ENCODE results near the gene SEC14L2. TPM values are rescaled to one million over a fixed set of nuclear protein-coding genes. Genes with fewer than 3 reads are reported as not detected.
A peak's percentile ranks its signal among the peaks of the same experiment; 100 is the strongest.

The SEC14L2 gene
- total RNA-seq, 4 donors from 2014 or later: 3.0 to 5.1 (median 4.2) TPM

DNA sequence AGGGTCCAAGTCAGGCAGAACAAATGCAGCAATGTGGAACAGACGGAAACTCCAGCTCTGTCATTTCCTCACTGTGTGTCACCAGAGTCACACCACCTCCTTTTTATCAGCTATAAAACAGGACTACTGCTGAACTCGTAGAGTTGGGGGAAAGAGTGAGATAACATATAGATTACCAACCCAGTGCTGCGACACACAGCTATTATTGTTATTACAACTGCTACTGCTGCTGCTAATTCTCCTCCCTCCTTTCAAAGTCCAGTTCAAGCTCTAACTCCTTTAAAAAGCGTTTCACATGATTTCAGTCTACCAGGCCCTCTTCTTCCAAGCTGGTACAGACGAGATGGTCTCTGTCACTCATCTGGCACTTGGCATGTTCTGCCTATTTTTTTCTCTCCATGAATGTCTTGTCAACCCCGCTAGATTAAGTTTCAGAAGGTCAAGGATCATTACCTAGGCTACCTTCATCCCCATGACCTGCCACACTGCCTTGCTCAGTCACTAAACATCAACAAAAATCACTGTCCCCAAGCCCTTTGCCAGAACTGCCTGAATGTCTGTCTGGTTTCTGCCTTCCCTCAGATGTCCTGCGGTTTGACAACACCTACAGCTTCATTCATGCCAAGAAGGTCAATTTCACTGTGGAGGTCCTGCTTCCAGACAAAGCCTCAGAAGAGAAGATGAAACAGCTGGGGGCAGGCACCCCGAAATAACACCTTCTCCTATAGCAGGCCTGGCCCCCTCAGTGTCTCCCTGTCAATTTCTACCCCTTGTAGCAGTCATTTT lies 25.1 kb downstream of the SEC14L2 start:
- intact Hi-C loops (cut with DNase I; ENCODE audit: low total_unique reads) (loop anchor here (5.0 to 10.0 kb wide), 3 partner anchors 273 to 1520 kb away; partner anchors contain the start of genes EWSR1, OSBP2, RHBDD3 and YWHAH), in situ Hi-C loops (cut with MboI; ENCODE audit: low sequenced_read_pairs in 4 of 4) (no loop called here)
- TF ChIP-seq, protein P1, sequence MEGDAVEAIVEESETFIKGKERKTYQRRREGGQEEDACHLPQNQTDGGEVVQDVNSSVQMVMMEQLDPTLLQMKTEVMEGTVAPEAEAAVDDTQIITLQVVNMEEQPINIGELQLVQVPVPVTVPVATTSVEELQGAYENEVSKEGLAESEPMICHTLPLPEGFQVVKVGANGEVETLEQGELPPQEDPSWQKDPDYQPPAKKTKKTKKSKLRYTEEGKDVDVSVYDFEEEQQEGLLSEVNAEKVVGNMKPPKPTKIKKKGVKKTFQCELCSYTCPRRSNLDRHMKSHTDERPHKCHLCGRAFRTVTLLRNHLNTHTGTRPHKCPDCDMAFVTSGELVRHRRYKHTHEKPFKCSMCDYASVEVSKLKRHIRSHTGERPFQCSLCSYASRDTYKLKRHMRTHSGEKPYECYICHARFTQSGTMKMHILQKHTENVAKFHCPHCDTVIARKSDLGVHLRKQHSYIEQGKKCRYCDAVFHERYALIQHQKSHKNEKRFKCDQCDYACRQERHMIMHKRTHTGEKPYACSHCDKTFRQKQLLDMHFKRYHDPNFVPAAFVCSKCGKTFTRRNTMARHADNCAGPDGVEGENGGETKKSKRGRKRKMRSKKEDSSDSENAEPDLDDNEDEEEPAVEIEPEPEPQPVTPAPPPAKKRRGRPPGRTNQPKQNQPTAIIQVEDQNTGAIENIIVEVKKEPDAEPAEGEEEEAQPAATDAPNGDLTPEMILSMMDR (IDR thresholded peaks at IDR 0.05 in 4 of 5, conservative IDR thresholded peaks at IDR 0.05 in 1 of 5): no peak
- TF ChIP-seq POLR2A (IDR thresholded peaks at IDR 0.05): no peak
- Histone ChIP-seq H3K27ac (peak overlapping the region; percentile 92 to 100 (median 99)), H3K4me3 (peak overlapping the region in 3 of 4 donors; percentile 60 to 96 (median 75)), H3K9me3 (no peaks in the 10 kb centered on the region), H3K36me3 (peaks cover 0 to 27% of the 10 kb centered on the region in 2 donors), H3K27me3 (no peaks in the 10 kb centered on the region), H3K4me1 (peaks cover 31 to 32% of the 10 kb centered on the region in 2 donors)
- ATAC-seq (no peak), DNase-seq (no peak)

DNA sequence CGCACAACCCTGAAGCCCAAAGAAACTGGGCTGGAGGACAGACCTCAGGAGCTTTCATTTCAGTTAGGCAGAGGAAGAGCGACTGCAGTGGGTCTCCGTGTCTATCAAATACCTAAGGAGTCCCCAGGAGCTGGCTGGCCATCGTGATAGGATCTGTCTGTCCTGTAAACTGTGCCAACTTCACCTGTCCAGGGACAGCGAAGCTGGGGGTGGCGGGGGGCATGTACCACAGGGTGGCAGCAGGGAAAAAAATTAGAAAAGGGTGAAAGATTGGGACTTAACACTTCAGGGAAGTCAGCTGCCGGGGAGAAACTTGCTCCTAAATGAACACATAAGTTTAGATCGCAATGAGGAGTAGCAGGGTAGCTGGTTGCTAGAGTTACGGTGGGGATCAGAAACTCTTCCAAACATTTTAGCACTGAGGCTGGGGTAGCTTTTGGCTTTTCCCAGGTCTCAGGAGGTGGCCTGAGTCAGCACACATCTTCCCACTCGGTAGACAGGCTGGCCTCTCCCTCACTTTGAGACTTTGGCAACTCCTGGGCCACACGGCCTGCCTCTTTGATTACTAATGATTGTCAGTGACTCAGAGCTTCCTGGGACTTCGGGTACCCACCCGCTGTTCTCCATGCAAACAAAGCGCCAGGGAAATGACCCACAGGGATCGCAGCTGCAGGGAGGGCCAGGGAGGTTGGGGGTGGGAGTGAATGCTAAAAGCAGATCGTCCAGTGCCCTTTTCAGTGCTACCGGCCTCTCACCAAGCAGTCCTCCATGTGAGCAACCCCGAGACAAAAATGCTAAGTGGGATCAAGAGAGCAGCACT lies 25.9 kb downstream of the SEC14L2 start:
- Histone ChIP-seq H3K36me3 (peaks cover 0 to 20% of the 10 kb centered on the region in 2 donors), H3K4me3 (peak overlapping the region; percentile 60 to 96 (median 78)), H3K27me3 (no peaks in the 10 kb centered on the region), H3K27ac (peak overlapping the region; percentile 92 to 100 (median 99)), H3K9me3 (no peaks in the 10 kb centered on the region), H3K4me1 (peaks cover 31 to 32% of the 10 kb centered on the region in 2 donors)
- peak; percentile 23 to 62 for ATAC-seq
- DNase-seq: peak; percentile 79 to 82
- TF ChIP-seq POLR2A (IDR thresholded peaks at IDR 0.05): peak; percentile 45 to 60
- TF ChIP-seq, protein P1 (IDR thresholded peaks at IDR 0.05 in 4 of 5, conservative IDR thresholded peaks at IDR 0.05 in 1 of 5): no peak
- intact Hi-C loops (cut with DNase I; ENCODE audit: low total_unique reads) (loop anchor here (5.0 to 10.0 kb wide), 3 partner anchors 272 to 1520 kb away; partner anchors contain the start of genes EWSR1, OSBP2, RHBDD3 and YWHAH), in situ Hi-C loops (cut with MboI; ENCODE audit: low sequenced_read_pairs in 4 of 4) (no loop called here)

DNA sequence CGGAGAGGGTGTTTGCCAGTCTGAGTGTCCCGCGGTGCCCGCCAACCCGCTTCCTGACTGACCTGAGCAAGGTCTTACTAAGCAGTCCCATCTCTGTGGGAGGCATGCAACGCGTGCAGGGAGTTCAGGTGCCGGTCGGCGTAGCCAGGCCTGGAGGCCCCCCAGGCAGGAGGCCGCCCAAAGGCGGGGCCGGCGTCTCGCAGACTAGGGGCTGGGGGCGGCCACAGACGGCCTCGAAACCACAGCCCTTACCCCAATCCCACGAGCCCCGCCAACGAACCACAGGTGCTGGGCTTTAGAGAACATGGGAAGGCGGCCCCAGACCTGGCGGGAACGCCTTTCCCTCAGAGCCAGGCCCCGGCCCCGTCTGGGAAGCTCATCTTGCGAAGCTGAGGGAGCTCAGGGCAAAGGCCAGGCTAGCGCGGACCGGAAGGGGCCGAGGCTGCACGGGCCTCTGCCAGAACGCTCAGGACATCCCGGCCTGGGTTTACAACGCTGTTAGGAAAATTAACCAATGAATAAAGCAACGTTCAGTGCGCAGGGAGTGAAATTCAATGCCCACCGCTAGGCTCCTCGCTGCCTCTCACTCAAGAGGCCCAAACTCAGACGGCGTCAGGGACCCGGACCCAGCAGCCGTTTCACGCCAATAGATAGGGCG lies 26.6 kb downstream of the SEC14L2 start:
- peaks cover 31 to 32% of the 10 kb centered on the region in 2 donors for H3K4me1 ChIP-seq
- no peak for DNase-seq
- in situ Hi-C loops (cut with MboI; ENCODE audit: low sequenced_read_pairs in 4 of 4): no loop called here

More for the DNA sequence above, 26.6 kb downstream of the SEC14L2 start:
- no peaks in the 10 kb centered on the region for H3K9me3 ChIP-seq
- peaks cover 0 to 13% of the 10 kb centered on the region in 2 donors for H3K36me3 ChIP-seq
- intact Hi-C loops (cut with DNase I; ENCODE audit: low total_unique reads): loop anchor here (5.0 to 10.0 kb wide), 3 partner anchors 271 to 1519 kb away; partner anchors contain the start of genes EWSR1, OSBP2, RHBDD3 and YWHAH
- ATAC-seq: peak; percentile 42 to 64
- H3K4me3 ChIP-seq: peak overlapping the region; percentile 60 to 96 (median 78)
- TF ChIP-seq POLR2A (IDR thresholded peaks at IDR 0.05): peak; percentile 93 to 95
- TF ChIP-seq, protein P1 (IDR thresholded peaks at IDR 0.05 in 4 of 5, conservative IDR thresholded peaks at IDR 0.05 in 1 of 5): peak in 4 of 5 experiments; percentile 14 to 38 (median 22)
- peak overlapping the region; percentile 92 to 100 (median 99) for H3K27ac ChIP-seq
- H3K27me3 ChIP-seq: no peaks in the 10 kb centered on the region
